OCI-LY7 (cell line): Measurements from ENCODE around the gene TPH1. TPM values are rescaled to one million over a fixed set of nuclear protein-coding genes. Genes with fewer than 3 reads are reported as not detected.

Source experiments
- BruUV-seq: library from RNA; stranded (reverse); fragments of 400-500 nt; replicated peaks from 2 replicates; lab custom pipeline; 2021; lab: Mats Ljungman, UMichigan
- CTCF ChIA-PET: fragments of 300-600 bp; sonication (Branson Sonifier 250); formaldehyde crosslinking; loops from one replicate; lab custom pipeline; 2022; ENCODE audit warnings: antibody characterized with exemption; ENCODE audit not compliant: unreplicated experiment; lab: Charles Lee
- POLR2A ChIA-PET: fragments of 300-600 bp; sonication (Branson Sonifier 250); formaldehyde crosslinking; loops from one replicate; lab custom pipeline; 2022; ENCODE audit warnings: antibody characterized with exemption; lab: Charles Lee
- DNase-seq: peaks from one replicate; pipeline ENCODE4 v3.0.0-alpha.2; 2015; ENCODE audit warnings: low spot score
- H2AFZ ChIP-seq: fragments of 200-600 bp; sonication (generic), shearing (Covaris generic); 2 replicates; pipeline ENCODE4 v1.6.1; 2014; ENCODE audit warnings: mild to moderate bottlenecking, antibody characterized with exemption, low read length, moderate library complexity
- H3K27ac ChIP-seq: fragments of 200-600 bp; sonication (generic); 2 replicates; pipeline ENCODE4 v1.5.1; 2014; ENCODE audit warnings: mixed run types, low read depth, mild to moderate bottlenecking, moderate library complexity, low read length, inconsistent platforms; ENCODE audit not compliant: poor library complexity, severe bottlenecking
- H3K36me3 ChIP-seq: fragments of 200-600 bp; sonication (generic); 2 replicates; pipeline ENCODE4 v1.6.1; 2014; ENCODE audit warnings: mild to moderate bottlenecking, antibody characterized with exemption, low read length, moderate library complexity, mixed read lengths; ENCODE audit not compliant: insufficient read depth
- H3K4me1 ChIP-seq: fragments of 200-600 bp; sonication (generic); 2 replicates; pipeline ENCODE4 v1.5.1; 2014; ENCODE audit warnings: mild to moderate bottlenecking, low read length; ENCODE audit not compliant: insufficient read depth, poor library complexity, severe bottlenecking
- H3K4me2 ChIP-seq: fragments of 200-600 bp; sonication (generic); 2 replicates; pipeline ENCODE4 v1.6.1; 2014; ENCODE audit warnings: mild to moderate bottlenecking, low read length
- H3K4me3 ChIP-seq: fragments of 200-600 bp; sonication (generic); 2 replicates; pipeline ENCODE4 v1.5.1; 2014; ENCODE audit warnings: mild to moderate bottlenecking, low read depth, low read length; ENCODE audit not compliant: poor library complexity, severe bottlenecking
- H3K79me2 ChIP-seq: fragments of 200-600 bp; sonication (generic); 2 replicates; pipeline ENCODE4 v1.6.1; 2016; ENCODE audit warnings: low read depth, mild to moderate bottlenecking, low read length, moderate library complexity, mixed read lengths; ENCODE audit not compliant: insufficient read depth
- H3K9me2 ChIP-seq: fragments of 200-600 bp; sonication (generic); 2 replicates; pipeline ENCODE4 v1.6.1; 2016; ENCODE audit warnings: mild to moderate bottlenecking, low read length, mixed read lengths; ENCODE audit not compliant: insufficient read depth
- H3K9me3 ChIP-seq: fragments of 200-600 bp; sonication (generic); 2 replicates; pipeline ENCODE4 v1.6.1; 2014; ENCODE audit warnings: mild to moderate bottlenecking, mixed run types, low read length, mixed read lengths
- H4K20me1 ChIP-seq: fragments of 200-600 bp; sonication (generic); 2 replicates; pipeline ENCODE4 v1.6.1; 2014; ENCODE audit warnings: mild to moderate bottlenecking, antibody characterized with exemption, low read length, moderate library complexity, mixed read lengths; ENCODE audit not compliant: insufficient read depth
- CTCF ChIP-seq: fragments of 200-600 bp; sonication (generic); conservative IDR thresholded peaks from 2 replicates; pipeline ENCODE4 v1.5.1; 2014; ENCODE audit warnings: mild to moderate bottlenecking, antibody characterized with exemption, low read length, moderate library complexity, mixed read lengths
- EZH2phosphoT487 ChIP-seq: fragments of 200-600 bp; sonication (generic); IDR thresholded peaks from 2 replicates; pipeline ENCODE4 v1.6.1; 2018; ENCODE audit warnings: low read depth, borderline replicate concordance, mild to moderate bottlenecking, mixed run types, antibody characterized with exemption, low read length, moderate library complexity, mixed read lengths
- intact Hi-C: fragments of 100-400 bp; cut with micrococcal nuclease; formaldehyde crosslinking; loops from one replicate; pipeline ENCODE4 v1.10.0; 2022; ENCODE audit not compliant: unreplicated experiment
- total RNA-seq, 2 experiments: library from RNA; depleted of rRNA in 1 of 2; stranded (reverse); fragments of >200 nt in 1 of 2; shearing (Covaris generic) in 1 of 2; gene quantifications; 2 replicates each; pipeline ENCODE4 v1.2.3, GENCODE V29; 2014 to 2022

Gene TPH1
- total RNA-seq, 2 experiments from 2014 or later: 0.19 to 0.23 TPM

DNA sequence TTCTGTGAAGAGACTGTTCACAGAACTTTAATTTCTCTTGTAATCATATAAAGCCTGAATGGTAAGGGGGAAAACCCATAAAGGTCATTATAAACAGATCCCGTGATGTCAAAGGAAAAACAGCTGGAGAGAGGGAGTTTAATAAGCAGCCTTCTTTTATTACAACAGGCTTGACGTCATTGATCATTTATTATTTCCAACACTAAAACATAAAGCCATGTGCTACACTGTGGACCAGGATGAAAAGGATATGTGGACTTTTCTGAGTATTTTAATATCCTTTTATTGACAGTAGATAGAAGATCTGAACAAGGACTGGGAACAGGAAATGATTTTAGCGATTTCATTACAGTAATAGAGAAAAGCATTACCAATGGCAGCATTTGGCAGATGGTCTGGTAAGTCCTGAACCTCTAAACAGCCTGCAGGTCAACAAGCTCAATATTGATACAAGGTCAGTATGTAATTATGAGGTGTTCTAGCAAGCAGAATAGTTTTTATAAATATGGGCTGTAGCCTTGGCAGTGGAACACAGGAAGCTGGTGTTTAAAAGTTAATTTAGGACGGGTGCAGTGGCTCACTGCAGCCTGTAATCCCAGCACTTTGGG, 25.1 kb upstream of the TPH1 start:
- peaks cover 4% of the 10 kb centered on the region; the same call in 1 of the 2 replicates for H3K36me3 ChIP-seq
- no TSS peak for BruUV-seq
- no peak overlapping the region for H3K4me2 ChIP-seq
- TF ChIP-seq CTCF (no peak), EZH2phosphoT487 (no peak)
- intact Hi-C loops: no loop called here
- H4K20me1 ChIP-seq: no peaks in the 10 kb centered on the region
- ChIA-PET CTCF (no interaction called here), POLR2A (no interaction called here)
- H3K4me1 ChIP-seq: no peaks in the 10 kb centered on the region
- H3K9me2 ChIP-seq: no peaks in the 10 kb centered on the region
- H3K4me3 ChIP-seq: no peak overlapping the region
- no peak overlapping the region for H3K27ac ChIP-seq
- no peak for DNase-seq
- H3K79me2 ChIP-seq: no peaks in the 10 kb centered on the region
- no peaks in the 10 kb centered on the region for H3K9me3 ChIP-seq
- no peak overlapping the region for H2AFZ ChIP-seq

DNA sequence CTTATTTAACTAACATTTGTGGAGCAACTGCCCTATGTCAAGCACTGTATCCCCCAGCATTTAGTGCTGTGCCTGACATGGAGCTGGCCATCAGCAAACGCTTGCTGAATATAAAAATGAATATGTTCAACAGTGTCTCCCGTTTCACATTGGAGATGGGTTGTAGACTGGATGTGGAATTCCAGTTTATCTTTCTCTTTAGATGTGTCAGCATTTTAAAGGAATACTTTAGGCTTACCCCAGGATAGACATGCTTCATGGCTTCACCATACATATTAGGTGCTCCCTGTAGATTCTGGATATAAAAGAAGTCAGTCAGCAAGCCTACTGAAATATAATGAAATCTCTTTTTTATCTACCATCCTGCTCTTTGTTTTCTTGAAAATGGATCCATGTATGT, 21.3 kb upstream of the TPH1 start:
- no peak for TF ChIP-seq EZH2phosphoT487
- TF ChIP-seq CTCF: no peak
- no peaks in the 10 kb centered on the region for H3K79me2 ChIP-seq
- H3K9me2 ChIP-seq: no peaks in the 10 kb centered on the region
- no peak for DNase-seq
- no peaks in the 10 kb centered on the region for H3K36me3 ChIP-seq
- no peak overlapping the region for H2AFZ ChIP-seq
- H3K4me1 ChIP-seq: peaks cover 11% of the 10 kb centered on the region
- no peak overlapping the region for H3K4me2 ChIP-seq
- POLR2A ChIA-PET: interaction anchor here (1.2 kb wide), 1 partner anchor 9 kb away, joined by 5 read pairs; no protein-coding TSS in a partner anchor
- H3K9me3 ChIP-seq: no peaks in the 10 kb centered on the region
- intact Hi-C loops: no loop called here
- no peak overlapping the region for H3K27ac ChIP-seq
- no TSS peak for BruUV-seq
- H4K20me1 ChIP-seq: no peaks in the 10 kb centered on the region
- H3K4me3 ChIP-seq: no peak overlapping the region
- CTCF ChIA-PET: no interaction called here

GRCh38 chr11:18066626-18067025, 20.6 kb upstream of the TPH1 start:
- intact Hi-C loops: no loop called here
- Histone ChIP-seq H2AFZ (no peak overlapping the region), H3K4me3 (no peak overlapping the region), H3K9me2 (no peaks in the 10 kb centered on the region), H3K4me2 (no peak overlapping the region), H3K36me3 (no peaks in the 10 kb centered on the region), H3K27ac (no peak overlapping the region), H3K79me2 (no peaks in the 10 kb centered on the region), H3K9me3 (no peaks in the 10 kb centered on the region), H3K4me1 (peaks cover 11% of the 10 kb centered on the region), H4K20me1 (no peaks in the 10 kb centered on the region)
- BruUV-seq: no TSS peak
- ChIA-PET POLR2A (interaction anchor here (1.2 kb wide), 1 partner anchor 9 kb away, joined by 5 read pairs; no protein-coding TSS in a partner anchor), CTCF (no interaction called here)
- no peak for TF ChIP-seq CTCF
- no peak for TF ChIP-seq EZH2phosphoT487
- no peak for DNase-seq
